Stimulated activated CD8-positive, alpha-beta memory T cell treated with anti-CD3 and anti-CD28 coated beads, Interleukin-7, amount 100 ng/mL, for 1 hour (primary cell): ENCODE results near the gene ASPHD1.

Experiments used
- DNase-seq, 2 donors: peaks; one replicate each; pipeline ENCODE4 v3.0.0-alpha.2; 2020; ENCODE audit warnings: low read depth in 2 of 2

The ASPHD1 gene

DNA sequence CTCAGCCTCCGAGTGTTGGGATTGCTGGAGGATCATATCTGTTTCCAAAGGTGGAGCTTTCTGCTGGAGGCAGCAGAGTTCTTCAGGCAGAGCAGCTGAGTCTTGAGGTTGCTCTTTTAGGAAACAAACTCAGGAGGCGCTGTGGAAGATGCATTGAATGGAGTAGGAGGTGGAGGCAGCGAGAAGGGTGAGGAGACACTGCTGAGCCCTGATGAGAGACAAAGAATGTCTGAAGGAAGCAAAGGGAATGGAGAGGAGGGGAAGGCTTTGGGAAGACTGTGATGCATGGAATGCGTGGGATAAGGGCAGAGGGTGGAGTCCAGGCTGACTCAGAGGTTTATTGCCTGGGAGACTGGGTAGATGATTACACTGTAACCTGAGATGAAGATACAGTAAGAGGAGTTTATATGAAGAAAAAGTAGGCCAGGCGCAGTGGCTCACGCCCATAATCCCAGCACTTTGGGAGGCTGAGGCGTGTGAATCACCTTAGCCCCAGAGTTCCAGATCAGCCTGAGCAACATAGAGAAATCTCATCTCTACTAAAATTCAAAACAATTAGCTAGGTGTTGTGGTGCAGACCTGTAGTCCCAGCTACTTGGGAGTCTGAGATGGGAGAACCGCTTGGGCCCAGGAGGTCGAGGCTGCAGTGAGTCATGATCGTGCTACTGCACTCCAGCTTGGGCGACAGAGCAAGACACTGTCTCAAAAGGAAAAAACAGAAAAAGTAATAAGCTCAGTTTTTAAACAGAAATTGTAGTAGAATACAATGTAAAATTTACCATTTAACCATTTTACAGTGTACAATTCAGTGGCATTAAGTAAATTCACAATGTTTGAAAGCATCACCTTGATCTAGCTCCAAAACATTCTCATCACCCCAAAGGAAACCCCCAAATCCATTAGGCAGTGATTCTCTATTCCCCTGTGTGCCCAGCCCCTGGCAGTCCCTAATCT is 43.8 kb downstream of the ASPHD1 start:
- DNase-seq: no peak

DNA sequence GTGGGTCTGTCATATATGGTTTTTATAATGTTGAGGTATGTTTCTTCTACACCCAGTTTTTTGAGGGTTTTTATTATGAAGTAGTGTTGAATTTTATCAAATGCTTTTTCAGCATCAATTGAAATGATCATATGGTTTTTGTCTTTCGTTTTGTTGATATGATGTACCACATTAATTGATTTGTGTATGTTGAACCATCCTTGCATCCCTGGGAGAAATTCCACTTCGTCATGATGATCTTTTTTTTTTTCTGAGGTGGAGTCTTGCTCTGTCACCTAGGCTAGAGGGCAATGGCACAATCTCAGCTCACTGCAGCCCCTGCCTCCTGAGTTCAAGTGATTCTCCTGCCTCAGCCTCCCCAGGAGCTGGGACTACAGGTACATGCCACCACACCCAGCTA is 47.6 kb downstream of the ASPHD1 start:
- DNase-seq: no peak

DNA sequence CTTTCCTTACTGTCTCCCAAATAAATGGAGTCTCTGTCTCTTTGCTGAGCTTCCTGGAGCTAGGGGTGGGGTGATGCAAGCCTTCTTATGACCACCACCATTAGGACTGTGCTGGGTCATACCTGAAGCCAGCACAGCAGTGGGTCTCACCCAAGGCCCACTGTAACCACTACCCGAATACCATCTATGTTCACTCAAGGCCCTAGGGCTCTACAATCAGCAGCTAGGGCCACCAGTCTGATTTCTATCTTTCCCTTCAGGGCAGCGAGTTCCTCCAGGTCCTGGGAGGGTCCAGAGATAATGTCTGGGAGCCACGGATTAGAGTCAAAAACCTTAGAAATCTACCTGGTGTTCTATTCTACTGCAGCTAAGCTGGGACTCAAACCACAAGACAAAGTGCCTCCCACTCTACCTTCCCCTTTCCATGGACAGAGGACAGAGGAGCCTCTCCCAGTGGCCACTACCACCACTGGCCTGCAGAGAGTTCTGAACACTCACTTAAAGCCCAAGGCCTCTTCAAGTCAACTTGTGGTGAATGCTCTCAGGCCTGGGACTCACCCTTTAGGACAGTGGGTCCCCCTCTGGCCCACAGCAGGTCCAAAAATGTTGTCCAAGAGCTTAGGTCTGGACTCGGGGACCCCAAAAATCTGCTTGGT is 50.6 kb downstream of the ASPHD1 start:
- DNase-seq: no peak

DNA sequence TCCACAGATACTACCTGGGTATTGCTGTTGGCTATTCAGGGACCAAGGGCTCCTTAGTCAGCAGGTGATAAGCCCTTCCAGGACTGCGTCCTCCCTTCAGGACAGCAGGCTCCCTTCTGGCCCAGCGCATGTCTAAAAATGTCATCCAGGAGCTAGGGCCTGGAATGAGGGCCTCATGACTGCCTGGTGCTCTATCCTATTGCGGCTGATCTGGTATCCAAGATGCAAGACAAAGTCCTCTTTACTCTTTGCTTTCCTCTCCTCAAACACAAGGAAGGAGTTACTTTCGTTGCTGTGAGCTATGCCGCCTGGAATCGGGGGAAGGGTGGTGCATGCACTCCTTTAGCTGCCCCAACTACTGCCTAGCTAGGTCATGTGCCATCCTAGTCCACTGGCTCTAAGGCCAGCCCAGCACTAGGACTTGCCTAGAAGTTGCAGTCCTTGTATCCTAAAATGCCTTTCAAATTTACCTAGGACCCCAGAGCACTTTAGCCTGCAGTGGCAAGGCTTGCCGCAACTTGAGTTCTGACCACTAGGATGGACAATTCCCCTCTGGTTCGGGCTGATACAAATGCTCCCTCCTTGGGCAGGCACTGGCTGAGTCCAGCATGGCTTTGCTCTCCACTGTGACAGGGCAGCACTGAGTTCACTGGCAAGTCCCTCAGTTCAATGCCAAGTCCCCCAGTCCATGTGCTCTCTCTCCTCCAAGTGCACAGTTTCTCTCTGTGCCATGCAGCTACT is 51.5 kb downstream of the ASPHD1 start:
- no peak for DNase-seq
